Natural killer cell (primary cell): Measurements from ENCODE around the gene GLT6D1. TPM values are rescaled to one million over a fixed set of nuclear protein-coding genes. Genes with fewer than 3 reads are reported as not detected.

Experiments used
- ATAC-seq, 3 donors: fragments of 150-1000 bp in 2 of 3; fragments of 200-7000 bp in 1 of 3; cut with Tn5 transposase; 1 replicate in 1 of 3; 2 replicates in 2 of 3; pipeline ENCODE4 v1.10.0; 2021; ENCODE audit warnings: mild to moderate bottlenecking in 2 of 3, moderate library complexity in 2 of 3
- DNase-seq, 2 donors: peaks; one replicate each; pipeline versions ENCODE4 v3.0.0 to v3.0.0-alpha.2; 2013 to 2021; ENCODE audit warnings: mixed read lengths in 1 of 2
- H3K27ac ChIP-seq: one replicate; pipeline ENCODE4 v1.5.1; 2013; ENCODE audit warnings: mild to moderate bottlenecking, low read length
- H3K27me3 ChIP-seq: one replicate; pipeline ENCODE4 v1.6.1; 2013; ENCODE audit warnings: low read length; ENCODE audit not compliant: control insufficient read depth, insufficient read depth
- H3K36me3 ChIP-seq: one replicate; pipeline ENCODE4 v1.6.1; 2013; ENCODE audit warnings: low read length; ENCODE audit not compliant: control insufficient read depth, insufficient read depth
- H3K4me1 ChIP-seq: one replicate; pipeline ENCODE4 v1.6.1; 2013; ENCODE audit warnings: low read length; ENCODE audit not compliant: control insufficient read depth, insufficient read depth
- H3K4me3 ChIP-seq: one replicate; pipeline ENCODE4 v1.5.1; 2013; ENCODE audit warnings: low read length
- H3K9me3 ChIP-seq: one replicate; pipeline ENCODE4 v1.6.1; 2013; ENCODE audit warnings: low read length; ENCODE audit not compliant: control insufficient read depth, insufficient read depth
- H3K27ac Mint-ChIP-seq, 2 donors: one replicate each; pipeline ENCODE4 v1.8.0; 2022; ENCODE audit warnings: mild to moderate bottlenecking in 2 of 2, mixed read lengths in 2 of 2, moderate library complexity in 1 of 2
- H3K27me3 Mint-ChIP-seq, 2 donors: one replicate each; pipeline ENCODE4 v1.8.0; 2022; ENCODE audit warnings: low read depth in 2 of 2, mixed read lengths in 2 of 2
- H3K36me3 Mint-ChIP-seq: one replicate; pipeline ENCODE4 v1.8.0; 2022; ENCODE audit warnings: mixed read lengths
- H3K4me1 Mint-ChIP-seq, 2 donors: one replicate each; pipeline ENCODE4 v1.8.0; 2022; ENCODE audit warnings: mixed read lengths in 2 of 2
- H3K4me3 Mint-ChIP-seq: one replicate; pipeline ENCODE4 v1.8.0; 2022; ENCODE audit warnings: mild to moderate bottlenecking, moderate library complexity, mixed read lengths
- H3K9me3 Mint-ChIP-seq, 2 donors: one replicate each; pipeline ENCODE4 v1.8.0; 2022; ENCODE audit warnings: mixed read lengths in 2 of 2
- CTCF ChIP-seq: fragments of 200-600 bp; IDR thresholded peaks from one replicate; pipeline ENCODE4 v1.8.0; 2022; ENCODE audit warnings: antibody characterized with exemption
- WGBS: methylation state at CpG from one replicate; pipeline ENCODE4 v1.1.7; 2013; ENCODE audit warnings: missing lambda C conversion rate; ENCODE audit not compliant: insufficient coverage; 5-methylcytosine and 5-hydroxymethylcytosine counted together
- intact Hi-C: fragments of 100-400 bp; cut with micrococcal nuclease; formaldehyde crosslinking; loops from one replicate; pipeline ENCODE4 v1.14.2; 2022
- total RNA-seq, 4 donors: library from RNA; stranded (reverse); fragments of 120-200 nt in 1 of 4; gene quantifications; one replicate each; pipeline versions ENCODE4 v1.2.3 to v1.2.4, GENCODE V29; 2013 to 2022

Gene GLT6D1, protein sequence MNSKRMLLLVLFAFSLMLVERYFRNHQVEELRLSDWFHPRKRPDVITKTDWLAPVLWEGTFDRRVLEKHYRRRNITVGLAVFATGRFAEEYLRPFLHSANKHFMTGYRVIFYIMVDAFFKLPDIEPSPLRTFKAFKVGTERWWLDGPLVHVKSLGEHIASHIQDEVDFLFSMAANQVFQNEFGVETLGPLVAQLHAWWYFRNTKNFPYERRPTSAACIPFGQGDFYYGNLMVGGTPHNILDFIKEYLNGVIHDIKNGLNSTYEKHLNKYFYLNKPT
- total RNA-seq, result not detected
- not detected for total RNA-seq (2013)

- Mint-ChIP-seq H3K27ac (no peak within 1 kb of the TSS), H3K9me3 (peaks cover 2 to 3% of the 10 kb centered on the region in 2 donors), H3K36me3 (no peaks in the 10 kb centered on the region), H3K4me3 (no peak within 1 kb of the TSS), H3K4me1 (no peaks in the 10 kb centered on the region), H3K27me3 (peaks cover 10 to 24% of the 10 kb centered on the region in 2 donors)
- ATAC-seq, result no peak
- no peaks in the 10 kb centered on the region for H3K36me3 ChIP-seq
- H3K4me1 ChIP-seq, result no peaks in the 10 kb centered on the region
- intact Hi-C loops, result no loop called here
- 88% methylated on average over 7 of the region's 9 CpGs for WGBS
- H3K9me3 ChIP-seq, result no peaks in the 10 kb centered on the region
- no peak within 1 kb of the TSS for H3K27ac ChIP-seq
- no peak for TF ChIP-seq CTCF
- no peak for DNase-seq
- H3K27me3 ChIP-seq, result peaks cover 2% of the 10 kb centered on the region
- H3K4me3 ChIP-seq, result no peak within 1 kb of the TSS
These were observed at the start of gene GLT6D1 for GRCh38 chr9:135639196-135639595. TSS of gene GLT6D1 (minus strand) at chr9:135639540. CDS start at chr9:135639187, 353 bp downstream.

GRCh38 chr9:135689011-135689410 is 49.7 kb upstream of the GLT6D1 start:
- Mint-ChIP-seq H3K9me3 (no peaks in the 10 kb centered on the region), H3K27me3 (no peaks in the 10 kb centered on the region), H3K4me1 (no peaks in the 10 kb centered on the region), H3K27ac (no peak overlapping the region), H3K4me3 (no peak overlapping the region), H3K36me3 (no peaks in the 10 kb centered on the region)
- Histone ChIP-seq H3K4me3 (no peak overlapping the region), H3K27me3 (no peaks in the 10 kb centered on the region), H3K36me3 (no peaks in the 10 kb centered on the region), H3K27ac (no peak overlapping the region), H3K9me3 (no peaks in the 10 kb centered on the region), H3K4me1 (no peaks in the 10 kb centered on the region)
- intact Hi-C loops, result no loop called here
- TF ChIP-seq CTCF, result no peak
- DNase-seq, result no peak
- no peak for ATAC-seq
- WGBS, result 91% methylated on average over 10 of the region's 10 CpGs

DNA sequence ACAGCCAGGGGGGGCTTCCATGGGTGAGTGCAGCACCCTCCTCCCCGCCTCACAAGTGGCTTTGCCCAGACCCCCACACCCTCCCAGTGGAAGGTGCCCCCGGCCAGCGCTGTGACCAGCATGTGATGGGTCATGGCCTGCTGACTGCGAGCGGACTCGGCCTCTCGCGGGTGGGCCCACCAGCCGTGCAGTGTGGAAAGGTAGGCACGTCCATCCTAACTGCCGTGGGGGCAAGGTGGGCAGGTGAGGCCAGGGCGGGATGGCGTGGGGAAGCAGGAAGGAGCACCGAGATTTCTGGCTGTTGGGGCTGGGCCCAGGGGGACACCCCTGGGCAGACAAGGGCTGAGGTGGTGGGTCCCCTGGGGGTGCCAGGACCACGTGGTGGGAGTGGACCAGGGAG is 47.9 kb upstream of the GLT6D1 start:
- Histone ChIP-seq H3K9me3 (no peaks in the 10 kb centered on the region), H3K27ac (no peak overlapping the region), H3K36me3 (no peaks in the 10 kb centered on the region), H3K27me3 (no peaks in the 10 kb centered on the region), H3K4me3 (no peak overlapping the region), H3K4me1 (no peaks in the 10 kb centered on the region)
- intact Hi-C loops, result no loop called here
- Mint-ChIP-seq H3K27ac (no peak overlapping the region), H3K27me3 (no peaks in the 10 kb centered on the region), H3K9me3 (no peaks in the 10 kb centered on the region), H3K4me3 (no peak overlapping the region), H3K4me1 (no peaks in the 10 kb centered on the region), H3K36me3 (no peaks in the 10 kb centered on the region)
- whole genome bisulfite sequencing, result 87% methylated on average over 15 of the region's 15 CpGs
- DNase-seq (no peak), ATAC-seq (no peak)
- no peak for TF ChIP-seq CTCF

GRCh38 chr9:135684691-135685090 is 45.4 kb upstream of the GLT6D1 start:
- Histone ChIP-seq H3K4me1 (no peaks in the 10 kb centered on the region), H3K27me3 (no peaks in the 10 kb centered on the region), H3K9me3 (no peaks in the 10 kb centered on the region), H3K36me3 (no peaks in the 10 kb centered on the region), H3K4me3 (no peak overlapping the region), H3K27ac (no peak overlapping the region)
- no peak for TF ChIP-seq CTCF
- no peaks in the 10 kb centered on the region for H3K36me3 Mint-ChIP-seq
- intact Hi-C loops, result no loop called here
- ATAC-seq (no peak), DNase-seq (no peak)
- no peak overlapping the region for H3K4me3 Mint-ChIP-seq
- WGBS, result 83% methylated on average over 17 of the region's 17 CpGs
- no peak overlapping the region for H3K27ac Mint-ChIP-seq
- no peaks in the 10 kb centered on the region for H3K27me3 Mint-ChIP-seq
- H3K4me1 Mint-ChIP-seq, result no peaks in the 10 kb centered on the region
- no peaks in the 10 kb centered on the region for H3K9me3 Mint-ChIP-seq
